GM12864 (cell line): ENCODE measurements around the gene PGC.

ENCODE experiments used
- DNase-seq: peaks from one replicate; pipeline ENCODE4 v3.0.0-alpha.2; 2011; ENCODE audit warnings: low read depth
- H3K4me3 ChIP-seq: 2 replicates; pipeline ENCODE4 v1.5.1; 2011; ENCODE audit warnings: mild to moderate bottlenecking, low read depth, low read length, control low read depth
- CTCF ChIP-seq: IDR thresholded peaks from 2 replicates; pipeline ENCODE4 v1.5.1; 2011; ENCODE audit warnings: low read depth, mild to moderate bottlenecking, moderate library complexity, low read length, control low read depth, inconsistent platforms; ENCODE audit errors: missing control alignments

The PGC gene

GRCh38 chr6:41743406-41744235, 3.6 kb downstream of the PGC start:
- DNase-seq, result no peak
- no peak for TF ChIP-seq CTCF

DNA sequence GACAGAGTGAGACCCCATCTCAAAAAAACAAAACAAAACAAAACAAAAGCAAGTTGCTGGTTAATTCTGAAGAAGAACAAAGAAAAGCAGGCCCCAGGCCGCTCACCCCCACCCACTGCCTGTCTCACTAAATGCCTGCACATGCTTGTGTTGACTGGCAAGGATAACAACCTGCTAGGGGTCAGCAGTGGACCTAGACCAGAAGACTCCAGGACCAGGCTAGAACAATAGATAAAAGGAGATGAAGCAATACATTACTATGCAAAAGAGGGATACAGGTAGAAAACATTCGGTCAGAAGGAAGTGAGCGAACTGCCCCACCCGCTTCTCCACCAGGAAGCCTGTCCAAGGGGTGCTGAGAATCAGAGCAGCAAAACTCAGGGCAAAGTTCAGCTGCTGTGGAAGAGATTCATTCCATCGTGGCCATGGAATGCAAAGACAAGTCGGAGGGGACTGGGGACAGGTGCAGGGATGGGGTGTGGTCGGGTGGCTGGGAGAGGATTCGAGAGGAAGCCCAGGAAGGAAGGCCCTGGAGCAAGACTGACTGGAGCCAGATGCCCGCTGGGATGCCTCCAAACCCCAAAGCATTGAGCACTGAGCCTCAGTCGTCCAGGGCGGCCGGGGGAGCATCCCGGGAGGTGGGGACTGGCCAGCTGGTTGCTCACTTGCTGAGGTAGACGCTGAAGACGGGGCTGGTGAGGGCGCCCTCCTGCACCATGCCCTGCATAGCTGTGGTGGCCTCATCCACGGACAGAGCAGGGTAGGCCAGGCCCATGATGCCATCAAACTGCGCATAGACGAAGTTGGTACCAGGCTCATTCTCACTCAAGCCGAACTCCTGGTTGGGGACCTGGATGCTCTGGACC, 5.3 kb downstream of the PGC start:
- H3K4me3 ChIP-seq, result no peak overlapping the region
- no peak for TF ChIP-seq CTCF
- DNase-seq, result no peak

More at GRCh38 chr6:41743406-41744235, 3.6 kb downstream of the PGC start:
- H3K4me3 ChIP-seq, result no peak overlapping the region

DNA sequence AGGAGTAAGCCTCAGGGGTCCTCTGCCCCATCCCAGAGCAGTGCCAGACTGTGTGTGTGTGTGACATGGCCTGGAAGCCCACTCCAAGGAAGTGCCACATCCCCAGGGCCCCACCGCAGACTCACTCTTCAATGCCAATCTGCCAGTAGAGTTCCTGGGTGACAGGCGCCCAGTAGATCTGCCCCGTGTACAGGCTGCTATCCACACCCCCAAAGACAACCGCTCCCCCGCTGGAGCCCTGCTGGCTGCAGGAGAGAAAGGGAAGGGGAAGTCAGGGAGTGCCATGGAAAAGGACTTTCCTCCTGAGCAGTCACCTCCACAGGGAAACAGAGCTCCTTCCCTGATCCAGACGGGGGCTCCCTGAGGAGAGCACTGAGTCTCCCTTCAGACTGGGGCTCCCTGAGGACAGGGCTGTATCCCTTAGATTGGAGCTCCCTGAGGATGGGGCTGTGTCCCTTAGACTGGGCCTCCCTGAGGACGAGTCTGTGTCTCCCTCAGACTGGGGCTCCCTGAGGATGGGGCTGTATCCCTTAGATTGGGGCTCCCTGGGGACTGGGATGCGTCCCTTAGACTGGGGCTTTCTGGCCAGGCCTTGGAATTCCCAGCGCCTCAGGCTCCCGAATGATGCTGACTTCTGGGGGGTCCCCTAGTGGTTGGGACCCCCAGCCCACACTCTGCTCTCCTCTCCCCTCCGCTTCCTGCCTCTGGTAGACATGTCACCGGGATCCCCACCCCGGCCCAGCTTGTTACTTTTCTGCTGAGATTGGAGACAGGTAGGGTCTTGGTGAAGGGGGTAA, 6.6 kb downstream of the PGC start:
- H3K4me3 ChIP-seq, result no peak overlapping the region
- DNase-seq, result no peak
- no peak for TF ChIP-seq CTCF

DNA sequence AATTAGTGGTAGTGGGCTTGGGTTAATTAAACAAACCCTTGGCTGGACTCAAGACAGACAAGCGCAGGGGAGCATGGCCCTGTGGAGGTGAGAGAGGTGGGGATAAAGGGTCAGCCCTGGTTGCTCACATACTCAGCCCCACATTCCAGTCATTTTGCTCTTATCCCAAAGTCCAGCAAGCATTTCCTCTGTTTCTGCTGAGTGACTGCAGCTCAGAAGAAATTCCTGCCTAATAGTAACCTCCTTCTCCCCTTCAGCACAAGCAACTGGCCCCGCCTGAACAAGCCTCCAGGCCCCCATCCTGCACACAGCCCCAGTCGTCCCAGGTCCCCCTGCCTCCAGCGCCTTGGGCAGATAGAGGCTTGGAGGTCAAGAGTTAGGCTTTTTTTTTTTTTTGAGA, 8.2 kb downstream of the PGC start:
- H3K4me3 ChIP-seq, result no peak overlapping the region
- no peak for TF ChIP-seq CTCF
- no peak for DNase-seq

- TF ChIP-seq CTCF, result no peak
- DNase-seq, result no peak
- H3K4me3 ChIP-seq, result no peak overlapping the region
Measured at GRCh38 chr6:41737591-41738130, 9.5 kb downstream of the PGC start.

GRCh38 chr6:41736800-41737555, 10.2 kb downstream of the PGC start:
- no peak for DNase-seq
- TF ChIP-seq CTCF, result no peak
- no peak overlapping the region for H3K4me3 ChIP-seq
